Transverse colon (tissue), 4 donors: ENCODE results near the gene CEMIP2. TPM values are rescaled to one million over a fixed set of nuclear protein-coding genes. Genes with fewer than 3 reads are reported as not detected.
A peak's percentile ranks its signal among the peaks of the same experiment; 100 is the strongest.

Source experiments
- DNase-seq: peaks from one replicate; pipeline ENCODE4 v3.0.0-alpha.2; 2019
- H3K27ac ChIP-seq, 4 donors: fragments of 200-600 bp; sonication (generic); 2 replicates each; pipeline ENCODE4 v1.5.1; 2016 to 2018; ENCODE audit warnings: inconsistent platforms in 4 of 4
- H3K27me3 ChIP-seq: fragments of 200-600 bp; sonication (generic); 2 replicates; pipeline ENCODE4 v1.5.1; 2017; ENCODE audit warnings: inconsistent platforms
- H3K36me3 ChIP-seq, 4 donors: fragments of 200-600 bp; sonication (generic); 2 replicates each; pipeline ENCODE4 v1.5.1; 2017 to 2019; ENCODE audit warnings: inconsistent platforms in 4 of 4
- H3K4me1 ChIP-seq, 4 donors: fragments of 200-600 bp; sonication (generic); 2 replicates each; pipeline ENCODE4 v1.5.1; 2017 to 2020; ENCODE audit warnings: inconsistent platforms in 4 of 4
- H3K4me3 ChIP-seq, 4 donors: fragments of 200-600 bp; sonication (generic); 1 replicate in 1 of 4; 2 replicates in 3 of 4; pipeline versions ENCODE4 v1.5.1 to v1.6.1; 2017 to 2019; ENCODE audit warnings: inconsistent platforms in 4 of 4
- H3K9me3 ChIP-seq, 2 donors: fragments of 200-600 bp; sonication (generic); 2 replicates each; pipeline ENCODE4 v1.5.1; 2017 to 2019; ENCODE audit warnings: inconsistent platforms in 2 of 2
- EP300 ChIP-seq: sonication (generic); formaldehyde crosslinking; IDR thresholded peaks from one replicate; pipeline ENCODE4 v1.6.1; 2017; ENCODE audit warnings: antibody characterized with exemption, low read depth
- POLR2A ChIP-seq: fragments of 450-650 bp; IDR thresholded peaks from one replicate; pipeline ENCODE4 v1.6.1; 2016; ENCODE audit warnings: antibody characterized with exemption, mild to moderate bottlenecking, moderate library complexity
- POLR2AphosphoS5 ChIP-seq, 3 donors: sonication (generic); formaldehyde crosslinking; IDR thresholded peaks; one replicate each; pipeline ENCODE4 v1.6.1; 2016; ENCODE audit warnings: antibody characterized with exemption in 3 of 3
- WGBS, 2 donors: methylation state at CpG; one replicate each; pipeline ENCODE4 v1.1.5; 2018; ENCODE audit warnings: low coverage in 1 of 2; 5-methylcytosine and 5-hydroxymethylcytosine counted together
- in situ Hi-C, 4 donors: fragments of 200-750 bp; cut with MboI; loops; one replicate each; pipeline versions ENCODE4 v1.15.0 to v1.15.1; 2017; ENCODE audit warnings: low sequenced_read_pairs in 3 of 4, low pct_ligation_motif_present in 1 of 4, low pct_unique_long_range_greater_than_20kb in 1 of 4
- intact Hi-C: fragments of 100-400 bp; cut with DNase I; formaldehyde crosslinking; loops from one replicate; pipeline ENCODE4 v1.15.1; 2023; ENCODE audit warnings: low total_unique reads
- total RNA-seq, 4 donors: library from RNA; depleted of rRNA; stranded (reverse); fragments of >200 nt; gene quantifications; one replicate each; pipeline ENCODE4 v1.1.0, GENCODE V29; 2016
- TF ChIP-seq, protein P1 (sequence below), 5 experiments: fragments of 200-600 bp in 3 of 5; fragments of 450-650 bp in 2 of 5; sonication (generic) in 3 of 5; IDR thresholded peaks; 1 replicate in 2 of 5; 2 replicates in 3 of 5; pipeline ENCODE4 v1.5.1; 2016 to 2017; ENCODE audit warnings: antibody characterized with exemption in 5 of 5, inconsistent platforms in 3 of 5, mild to moderate bottlenecking in 2 of 5, moderate library complexity in 1 of 5

CEMIP2 gene
- total RNA-seq, 4 donors from 2014 or later: 56.3 to 352 (median 236) TPM

DNA sequence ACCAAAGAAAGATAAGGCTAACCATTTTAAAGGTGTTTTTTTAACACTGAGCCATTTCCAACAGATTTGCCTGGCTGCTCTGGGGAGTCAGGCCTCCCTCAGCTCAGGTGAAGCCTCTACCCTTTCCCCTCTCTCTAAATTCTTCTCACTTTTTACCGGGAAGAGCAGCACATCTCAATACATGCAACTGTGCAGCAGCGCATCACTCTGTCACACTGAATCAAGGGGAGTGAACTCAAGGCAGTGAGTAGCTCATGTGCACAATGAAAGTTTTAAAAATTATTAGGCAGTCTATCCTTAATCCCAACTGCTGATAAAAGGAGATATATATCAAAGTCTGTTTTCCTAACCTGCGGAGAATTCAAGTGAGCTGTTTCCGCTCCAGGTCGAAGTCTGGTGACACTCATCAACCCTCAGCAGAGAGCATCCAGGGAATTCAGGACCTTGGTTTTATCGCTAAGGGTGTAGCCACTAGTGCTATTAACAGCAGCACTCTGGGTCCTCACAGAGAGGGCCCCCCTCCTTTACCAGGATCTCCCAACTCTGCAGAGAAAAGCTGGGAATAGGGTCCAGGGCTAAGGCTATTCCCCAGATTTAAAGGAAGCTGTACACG is 1.0 kb downstream of the CEMIP2 start:
- peaks cover 12 to 65% (median 50%) of the 10 kb centered on the region in 4 donors for H3K4me1 ChIP-seq
- peak overlapping the region; percentile 70 to 96 (median 86) for H3K4me3 ChIP-seq
- peak overlapping the region; percentile 96 to 99 (median 96) for H3K27ac ChIP-seq
- H3K36me3 ChIP-seq: no peaks in the 10 kb centered on the region
- peak; percentile 47 for DNase-seq
- intact Hi-C loops (loop anchor here (10.0 kb wide), 1 partner anchor 162 kb away; no protein-coding TSS in a partner anchor), in situ Hi-C loops (loop anchor here in 1 of 4 donors (25.0 kb wide), 1 partner anchor 155 kb away; no protein-coding TSS in a partner anchor)
- H3K27me3 ChIP-seq: no peaks in the 10 kb centered on the region
- WGBS, 2 donors: 27 to 65% methylated on average over 3 to 7 of the region's 7 CpGs
- TF ChIP-seq POLR2A (peak; percentile 46), POLR2AphosphoS5 (IDR thresholded peaks at IDR 0.05) (peak in 2 of 3 donors; percentile 50 to 72)
- TF ChIP-seq, protein P1, sequence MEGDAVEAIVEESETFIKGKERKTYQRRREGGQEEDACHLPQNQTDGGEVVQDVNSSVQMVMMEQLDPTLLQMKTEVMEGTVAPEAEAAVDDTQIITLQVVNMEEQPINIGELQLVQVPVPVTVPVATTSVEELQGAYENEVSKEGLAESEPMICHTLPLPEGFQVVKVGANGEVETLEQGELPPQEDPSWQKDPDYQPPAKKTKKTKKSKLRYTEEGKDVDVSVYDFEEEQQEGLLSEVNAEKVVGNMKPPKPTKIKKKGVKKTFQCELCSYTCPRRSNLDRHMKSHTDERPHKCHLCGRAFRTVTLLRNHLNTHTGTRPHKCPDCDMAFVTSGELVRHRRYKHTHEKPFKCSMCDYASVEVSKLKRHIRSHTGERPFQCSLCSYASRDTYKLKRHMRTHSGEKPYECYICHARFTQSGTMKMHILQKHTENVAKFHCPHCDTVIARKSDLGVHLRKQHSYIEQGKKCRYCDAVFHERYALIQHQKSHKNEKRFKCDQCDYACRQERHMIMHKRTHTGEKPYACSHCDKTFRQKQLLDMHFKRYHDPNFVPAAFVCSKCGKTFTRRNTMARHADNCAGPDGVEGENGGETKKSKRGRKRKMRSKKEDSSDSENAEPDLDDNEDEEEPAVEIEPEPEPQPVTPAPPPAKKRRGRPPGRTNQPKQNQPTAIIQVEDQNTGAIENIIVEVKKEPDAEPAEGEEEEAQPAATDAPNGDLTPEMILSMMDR (IDR thresholded peaks at IDR 0.05): no peak
- no peaks in the 10 kb centered on the region for H3K9me3 ChIP-seq

DNA sequence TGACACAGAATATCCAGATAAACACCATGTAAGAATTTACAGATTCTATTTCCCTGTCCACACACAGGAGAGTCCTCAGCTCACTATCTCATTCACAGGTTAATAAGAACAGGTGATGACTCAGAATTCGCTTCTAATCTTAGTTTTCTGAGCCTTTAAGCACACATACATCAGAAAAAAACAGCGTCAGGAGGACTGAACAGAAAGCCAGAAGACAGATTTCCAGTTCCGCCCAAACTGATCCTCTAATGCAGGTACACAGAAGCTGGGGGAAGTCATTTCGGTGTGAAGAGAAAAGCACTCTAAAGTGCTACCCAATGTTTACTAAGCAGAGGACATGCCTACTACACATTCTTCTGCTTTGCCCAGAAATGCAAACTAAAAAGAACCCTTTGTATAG is 1.6 kb downstream of the CEMIP2 start:
- no peak for DNase-seq
- Histone ChIP-seq H3K27ac (peak overlapping the region; percentile 96 to 99 (median 96)), H3K36me3 (no peaks in the 10 kb centered on the region), H3K27me3 (no peaks in the 10 kb centered on the region), H3K4me3 (peak overlapping the region; percentile 5 to 92 (median 76)), H3K4me1 (peaks cover 12 to 71% (median 54%) of the 10 kb centered on the region in 4 donors), H3K9me3 (no peaks in the 10 kb centered on the region)
- 36 to 40% methylated on average over 1 to 4 of the region's 4 CpGs for WGBS, 2 donors
- intact Hi-C loops: loop anchor here (10.0 kb wide), 1 partner anchor 162 kb away; no protein-coding TSS in a partner anchor
- TF ChIP-seq EP300 (no peak), POLR2AphosphoS5 (IDR thresholded peaks at IDR 0.05) (no peak), POLR2A (no peak)
- TF ChIP-seq, protein P1 (IDR thresholded peaks at IDR 0.05): no peak
- in situ Hi-C loops: loop anchor here in 1 of 4 donors (25.0 kb wide), 1 partner anchor 154 kb away; no protein-coding TSS in a partner anchor

DNA sequence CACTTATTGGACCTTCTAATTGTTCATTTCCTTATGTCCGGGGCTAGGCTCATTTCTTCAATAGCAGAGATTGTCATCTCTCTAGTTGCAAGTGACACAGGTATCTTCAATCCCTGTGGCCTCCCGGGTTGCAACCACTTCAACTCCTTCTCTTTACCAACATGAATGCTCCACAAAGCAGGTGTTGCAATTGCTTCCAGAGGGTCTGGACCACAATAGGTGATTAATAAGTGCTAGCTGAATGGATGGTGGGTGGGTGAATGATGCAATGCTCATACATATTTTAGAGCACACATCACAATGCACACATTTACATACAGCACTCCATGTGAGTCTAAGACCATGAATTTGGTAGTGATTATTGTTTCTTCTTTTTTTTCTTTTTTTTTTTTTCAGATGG is 2.6 kb downstream of the CEMIP2 start:
- Histone ChIP-seq H3K27ac (peak overlapping the region; percentile 96 to 99 (median 96)), H3K36me3 (no peaks in the 10 kb centered on the region), H3K4me1 (peaks cover 12 to 81% (median 64%) of the 10 kb centered on the region in 4 donors), H3K27me3 (no peaks in the 10 kb centered on the region), H3K9me3 (no peaks in the 10 kb centered on the region), H3K4me3 (peak overlapping the region in 2 of 4 donors; percentile 81 to 92)
- no peak for DNase-seq
- in situ Hi-C loops: loop anchor here in 1 of 4 donors (25.0 kb wide), 1 partner anchor 153 kb away; no protein-coding TSS in a partner anchor
- 32 to 40% methylated on average over 2 of the region's 2 CpGs for WGBS, 2 donors
- TF ChIP-seq POLR2A (no peak), EP300 (no peak), POLR2AphosphoS5 (IDR thresholded peaks at IDR 0.05) (no peak)
- TF ChIP-seq, protein P1 (IDR thresholded peaks at IDR 0.05): no peak
- intact Hi-C loops: loop anchor here (10.0 kb wide), 1 partner anchor 161 kb away; no protein-coding TSS in a partner anchor

DNA sequence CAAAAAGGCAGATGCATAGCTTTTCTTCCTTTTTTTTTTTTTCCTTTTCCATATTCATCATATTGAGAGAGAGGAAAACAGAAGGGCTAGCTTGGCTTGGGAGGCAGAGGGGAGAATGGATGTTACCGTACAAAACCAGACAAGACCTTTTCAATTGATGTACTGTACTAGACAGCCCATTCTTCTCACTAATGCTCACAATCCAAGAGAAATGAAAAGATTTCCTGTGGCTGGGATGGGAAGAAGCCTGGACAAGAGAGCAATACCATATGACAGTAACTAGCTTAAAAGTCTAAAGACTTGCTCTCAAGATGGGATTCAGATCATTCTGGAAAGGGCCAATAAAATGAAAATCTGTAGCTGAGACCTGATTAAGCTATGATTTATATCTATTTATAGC is 3.4 kb downstream of the CEMIP2 start:
- WGBS, 2 donors: 64 to 79% methylated on average over 1 of the region's 1 CpG

More for the DNA sequence above, 3.4 kb downstream of the CEMIP2 start:
- TF ChIP-seq POLR2A (no peak), POLR2AphosphoS5 (IDR thresholded peaks at IDR 0.05) (no peak), EP300 (no peak)
- TF ChIP-seq, protein P1 (IDR thresholded peaks at IDR 0.05): no peak
- Histone ChIP-seq H3K4me3 (peak overlapping the region in 1 of 4 donors; percentile 92), H3K27me3 (no peaks in the 10 kb centered on the region), H3K27ac (peak overlapping the region; percentile 96 to 99 (median 96)), H3K4me1 (peaks cover 12 to 86% (median 68%) of the 10 kb centered on the region in 4 donors), H3K36me3 (no peaks in the 10 kb centered on the region), H3K9me3 (no peaks in the 10 kb centered on the region)
- DNase-seq: no peak
- intact Hi-C loops (loop anchor here (10.0 kb wide), 1 partner anchor 160 kb away; no protein-coding TSS in a partner anchor), in situ Hi-C loops (loop anchor here in 1 of 4 donors (25.0 kb wide), 1 partner anchor 153 kb away; no protein-coding TSS in a partner anchor)
